Ovary (tissue), 9 donors: ENCODE results near the gene SLC22A3. TPM values are rescaled to one million over a fixed set of nuclear protein-coding genes. Genes with fewer than 3 reads are reported as not detected.

Source experiments
- DNase-seq, 5 donors: peaks; one replicate each; pipeline ENCODE4 v3.0.0-alpha.2; 2019 to 2020
- H3K27ac ChIP-seq, 2 donors: fragments of 200-600 bp; one replicate each; pipeline versions ENCODE4 v1.5.1 to v1.8.0; 2019 to 2022
- H3K27me3 ChIP-seq: fragments of 200-600 bp; one replicate; pipeline ENCODE4 v1.8.0; 2022
- H3K36me3 ChIP-seq: fragments of 200-600 bp; sonication (generic); one replicate; pipeline ENCODE4 v1.5.1; 2019
- H3K4me1 ChIP-seq: one replicate; pipeline ENCODE4 v1.8.1; 2013; ENCODE audit warnings: mild to moderate bottlenecking, moderate library complexity; ENCODE audit not compliant: insufficient read depth
- H3K4me3 ChIP-seq: fragments of 200-600 bp; sonication (generic); one replicate; pipeline ENCODE4 v1.5.1; 2017
- H3K9me3 ChIP-seq, 2 donors: fragments of 200-600 bp in 1 of 2; sonication (generic) in 1 of 2; one replicate each; pipeline versions ENCODE4 v1.5.1 to v1.8.1; 2013 to 2019; ENCODE audit warnings: mild to moderate bottlenecking in 1 of 2, moderate library complexity in 1 of 2
- EP300 ChIP-seq: sonication (generic); formaldehyde crosslinking; IDR thresholded peaks from one replicate; pipeline ENCODE4 v1.6.1; 2017; ENCODE audit warnings: antibody characterized with exemption
- POLR2A ChIP-seq: fragments of 450-650 bp; IDR thresholded peaks from one replicate; pipeline ENCODE4 v1.6.1; 2017; ENCODE audit warnings: antibody characterized with exemption, mild to moderate bottlenecking, moderate library complexity
- WGBS, 3 donors: extraction: QIAGEN DNeasy Blood & Tissue Kit in 1 of 3; methylation state at CpG; one replicate each; pipeline versions ENCODE4 v1.1.5 to v1.1.7; 2013 to 2017; 5-methylcytosine and 5-hydroxymethylcytosine counted together
- intact Hi-C, 4 donors: fragments of 100-400 bp; cut with DNase I; formaldehyde crosslinking; loops; one replicate each; pipeline versions ENCODE4 v1.11.0 to v1.15.1; 2022 to 2023
- polyA plus RNA-seq, 2 donors: library from polyadenylated mRNA; stranded (reverse); fragments of 200-250 nt in 1 of 2; fragments of 350-450 nt in 1 of 2; fragmentation: Illumina TruSeq in 1 of 2; extraction: RNeasy Lipid Tissue Mini Kit (QIAGEN cat#74804) in 1 of 2; gene quantifications; one replicate each; pipeline ENCODE4 v1.2.3, GENCODE V29; 2013 to 2014
- total RNA-seq, 7 donors: library from RNA; depleted of rRNA in 2 of 7; stranded (reverse); fragments of >200 nt in 2 of 7; fragmentation: NEBNext Ultra II Directional in 3 of 7; extraction: Animal tissue kit (Norgen Biotek cat#: 25700) in 3 of 7; gene quantifications; one replicate each; pipeline versions ENCODE4 v1.1.0 to v1.2.4, GENCODE V29; 2016 to 2023
- TF ChIP-seq, protein P1 (sequence below), 3 donors: fragments of 450-650 bp in 2 of 3; fragments of 200-600 bp in 1 of 3; IDR thresholded peaks; one replicate each; pipeline versions ENCODE4 v1.5.1 to v1.8.0; 2016 to 2022; ENCODE audit warnings: antibody characterized with exemption in 3 of 3, mild to moderate bottlenecking in 1 of 3
- donor health status: DM: no; HTN: no; CAD: no; lungs with moderate emphysema.
- donor health status: DM: no; HTN: no; CAD: no.
- donor health status: Bipolar disorder and iron deficiency.
- donor health status: DM: yes; HTN: yes; CAD: no.
- donor health status: DM: no; HTN: no; CAD: no.
- donor health status: DM: yes; HTN: yes; CAD: no.

Gene SLC22A3
- total and polyA plus RNA-seq, 9 donors: 13.5 to 42.5 (median 30.5) TPM

DNA sequence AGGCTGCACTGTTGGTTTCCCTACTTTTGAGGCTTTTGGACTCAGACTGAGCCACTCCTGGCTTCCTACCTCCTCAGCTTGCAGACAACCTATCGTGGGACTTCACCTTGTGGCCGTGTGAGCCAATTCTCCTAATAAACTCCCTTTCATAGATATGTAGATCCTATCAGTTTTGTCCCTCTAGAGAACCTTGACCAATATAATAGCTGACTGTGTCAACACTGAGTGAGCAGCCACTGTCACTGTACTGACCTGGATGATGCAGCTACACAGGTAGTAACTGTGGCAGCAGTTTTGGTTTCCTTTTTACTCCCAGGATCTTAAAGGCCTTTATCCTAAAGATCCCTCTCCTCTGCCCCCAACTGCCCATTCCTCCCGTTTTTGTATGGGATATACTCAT lies 70.2 kb downstream of the SLC22A3 start:
- Histone ChIP-seq H3K27me3 (no peaks in the 10 kb centered on the region), H3K4me3 (no peak overlapping the region), H3K36me3 (no peaks in the 10 kb centered on the region), H3K9me3 (no peaks in the 10 kb centered on the region), H3K4me1 (peaks cover 13% of the 10 kb centered on the region), H3K27ac (no peak overlapping the region)
- intact Hi-C loops: no loop called here
- DNase-seq: no peak
- TF ChIP-seq EP300 (no peak), POLR2A (no peak)
- TF ChIP-seq, protein P1, sequence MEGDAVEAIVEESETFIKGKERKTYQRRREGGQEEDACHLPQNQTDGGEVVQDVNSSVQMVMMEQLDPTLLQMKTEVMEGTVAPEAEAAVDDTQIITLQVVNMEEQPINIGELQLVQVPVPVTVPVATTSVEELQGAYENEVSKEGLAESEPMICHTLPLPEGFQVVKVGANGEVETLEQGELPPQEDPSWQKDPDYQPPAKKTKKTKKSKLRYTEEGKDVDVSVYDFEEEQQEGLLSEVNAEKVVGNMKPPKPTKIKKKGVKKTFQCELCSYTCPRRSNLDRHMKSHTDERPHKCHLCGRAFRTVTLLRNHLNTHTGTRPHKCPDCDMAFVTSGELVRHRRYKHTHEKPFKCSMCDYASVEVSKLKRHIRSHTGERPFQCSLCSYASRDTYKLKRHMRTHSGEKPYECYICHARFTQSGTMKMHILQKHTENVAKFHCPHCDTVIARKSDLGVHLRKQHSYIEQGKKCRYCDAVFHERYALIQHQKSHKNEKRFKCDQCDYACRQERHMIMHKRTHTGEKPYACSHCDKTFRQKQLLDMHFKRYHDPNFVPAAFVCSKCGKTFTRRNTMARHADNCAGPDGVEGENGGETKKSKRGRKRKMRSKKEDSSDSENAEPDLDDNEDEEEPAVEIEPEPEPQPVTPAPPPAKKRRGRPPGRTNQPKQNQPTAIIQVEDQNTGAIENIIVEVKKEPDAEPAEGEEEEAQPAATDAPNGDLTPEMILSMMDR (IDR thresholded peaks at IDR 0.05): no peak
- WGBS, 3 donors: 88 to 94% (median 91%) methylated on average over 3 of the region's 3 CpGs

DNA sequence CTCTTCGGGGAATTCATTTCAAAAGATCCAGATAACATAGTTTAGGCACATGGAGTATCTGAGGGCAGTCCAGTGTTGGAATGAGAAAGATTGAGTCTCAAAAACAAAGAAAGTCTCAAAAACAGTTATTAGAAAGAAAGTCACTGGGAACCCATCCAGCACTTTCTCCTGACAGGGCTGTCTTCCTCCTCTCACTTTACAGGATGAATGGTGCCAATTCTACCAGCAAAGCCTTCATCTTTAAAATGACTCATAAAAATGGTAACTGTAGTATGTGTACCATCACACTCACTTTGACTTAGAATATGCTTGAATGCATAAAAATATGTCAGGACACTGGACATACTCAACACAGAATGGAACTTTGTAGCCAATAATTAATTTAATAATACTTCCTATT lies 71.3 kb downstream of the SLC22A3 start:
- Histone ChIP-seq H3K27me3 (no peaks in the 10 kb centered on the region), H3K27ac (peak overlapping the region in 1 of 2 donors; percentile 83), H3K9me3 (no peaks in the 10 kb centered on the region), H3K4me1 (peaks cover 13% of the 10 kb centered on the region), H3K4me3 (no peak overlapping the region), H3K36me3 (no peaks in the 10 kb centered on the region)
- 47 to 49% (median 47%) methylated on average over 1 of the region's 1 CpG for WGBS, 3 donors
- intact Hi-C loops: no loop called here
- no peak for TF ChIP-seq POLR2A
- TF ChIP-seq, protein P1 (IDR thresholded peaks at IDR 0.05): no peak
- no peak for TF ChIP-seq EP300
- DNase-seq: no peak

DNA sequence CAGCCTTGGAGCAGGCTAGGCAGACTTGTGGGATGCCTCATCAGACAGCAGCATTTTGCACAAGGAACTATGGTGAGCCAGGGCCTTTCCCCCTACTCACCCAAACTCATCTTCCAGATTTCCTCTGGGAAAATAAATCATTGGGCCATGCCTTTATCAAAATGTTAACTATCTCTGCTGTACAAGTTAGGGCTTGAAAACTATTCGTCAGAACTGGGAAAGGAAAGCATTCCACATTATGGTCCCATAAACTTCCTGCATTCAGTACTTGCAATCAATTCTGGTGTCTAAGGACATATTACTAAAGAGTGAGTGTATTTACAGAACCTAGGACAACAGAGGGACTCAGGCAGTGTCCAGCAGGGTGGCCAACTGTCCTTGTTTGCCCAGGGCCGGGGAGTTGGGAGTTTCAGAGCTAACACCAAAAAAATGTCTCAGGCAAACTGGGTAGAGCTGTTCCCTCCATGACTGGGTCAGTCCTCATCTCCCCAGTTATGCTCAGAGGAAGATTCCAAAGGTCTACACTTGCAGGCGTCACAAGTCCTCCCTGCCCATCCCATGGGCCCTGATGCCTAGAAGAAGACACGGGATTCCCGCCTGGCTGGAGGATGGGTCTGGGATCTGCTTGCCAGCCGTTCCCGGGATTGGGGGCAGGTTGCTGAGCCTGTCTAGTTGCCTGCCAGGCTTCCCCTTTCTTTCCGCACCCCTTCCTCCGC lies 72.2 kb downstream of the SLC22A3 start:
- Histone ChIP-seq H3K9me3 (no peaks in the 10 kb centered on the region), H3K36me3 (no peaks in the 10 kb centered on the region), H3K27me3 (no peaks in the 10 kb centered on the region), H3K4me1 (peaks cover 13% of the 10 kb centered on the region), H3K27ac (peak overlapping the region; percentile 54 to 83), H3K4me3 (no peak overlapping the region)
- intact Hi-C loops: no loop called here
- TF ChIP-seq POLR2A: no peak
- TF ChIP-seq, protein P1 (IDR thresholded peaks at IDR 0.05): no peak
- no peak for TF ChIP-seq EP300
- no peak for DNase-seq
- 91 to 96% (median 94%) methylated on average over 9 of the region's 9 CpGs for WGBS, 3 donors

DNA sequence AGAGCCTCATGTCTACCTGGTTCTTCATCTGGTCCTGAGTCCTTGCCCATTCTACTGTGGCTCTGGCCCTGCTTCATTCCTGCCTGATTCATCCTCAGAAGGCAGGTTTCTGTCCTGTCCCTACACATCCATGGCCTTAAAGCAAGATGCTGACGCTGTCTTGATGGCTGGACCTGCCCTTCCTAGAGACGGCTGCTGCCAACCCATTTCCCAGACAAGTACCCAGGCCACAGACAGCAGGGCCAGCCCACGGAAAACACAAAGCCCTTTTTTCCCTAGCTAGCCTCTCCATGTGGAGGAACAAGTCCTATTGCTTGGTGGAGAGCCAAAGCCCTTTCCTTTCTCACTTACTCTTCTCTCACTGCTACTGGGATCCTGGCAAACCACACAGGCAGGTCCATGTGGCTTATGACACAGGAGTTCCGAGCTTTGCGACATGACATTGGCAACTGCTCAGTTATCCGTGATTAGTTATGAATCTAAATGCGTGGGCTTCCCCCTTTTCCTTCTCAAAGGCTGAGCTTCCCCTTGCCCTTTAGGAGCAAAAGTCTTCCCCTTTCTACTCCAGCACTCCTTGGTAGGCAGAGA lies 72.9 kb downstream of the SLC22A3 start:
- TF ChIP-seq POLR2A: no peak
- peaks cover 13% of the 10 kb centered on the region for H3K4me1 ChIP-seq
- no peaks in the 10 kb centered on the region for H3K36me3 ChIP-seq
- H3K27ac ChIP-seq: peak overlapping the region; percentile 54 to 83
- H3K27me3 ChIP-seq: no peaks in the 10 kb centered on the region
- intact Hi-C loops: no loop called here
- peak in 2 of 5 donors; percentile 40 to 53 for DNase-seq
- 44 to 51% (median 50%) methylated on average over 7 of the region's 7 CpGs for WGBS, 3 donors
- H3K4me3 ChIP-seq: no peak overlapping the region
- no peaks in the 10 kb centered on the region for H3K9me3 ChIP-seq

DNA sequence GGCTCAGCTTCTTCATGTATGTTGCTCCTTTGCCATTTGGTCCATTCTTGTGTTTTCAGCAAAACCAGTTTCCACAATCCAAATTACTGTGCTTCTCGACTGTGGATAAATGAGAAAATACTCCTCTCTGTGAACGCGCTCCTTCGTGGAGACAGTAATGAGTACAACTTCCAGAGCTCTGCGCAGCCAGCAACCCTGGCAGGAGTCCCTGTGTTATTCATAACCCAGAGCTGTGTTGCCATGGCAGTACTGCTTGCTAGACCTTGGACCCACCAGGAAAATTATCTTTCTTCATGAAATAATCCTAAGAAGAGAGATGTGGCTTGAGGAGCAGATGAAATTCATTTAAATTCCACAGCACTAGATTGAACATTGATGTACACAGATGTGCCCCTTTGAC lies 73.7 kb downstream of the SLC22A3 start:
- WGBS, 3 donors: 2 to 10% (median 6%) methylated on average over 5 of the region's 5 CpGs
- Histone ChIP-seq H3K4me3 (no peak overlapping the region), H3K27ac (peak overlapping the region; percentile 54 to 83), H3K4me1 (peaks cover 17% of the 10 kb centered on the region), H3K9me3 (no peaks in the 10 kb centered on the region), H3K36me3 (no peaks in the 10 kb centered on the region), H3K27me3 (no peaks in the 10 kb centered on the region)
- intact Hi-C loops: no loop called here
- DNase-seq: peak; percentile 77 to 90 (median 84)
- TF ChIP-seq, protein P1 (IDR thresholded peaks at IDR 0.05): no peak
- TF ChIP-seq EP300: no peak
- no peak for TF ChIP-seq POLR2A
